Measurements from ENCODE around the gene UVRAG. TPM values are rescaled to one million over a fixed set of nuclear protein-coding genes. Genes with fewer than 3 reads are reported as not detected.

UVRAG gene
- total and polyA plus RNA-seq, 2 of the 4 experiments (the other 2 are of a cell fraction), result 5.6 to 10.9 TPM

- 40% methylated on average over 2 of the region's 10 CpGs; no CpG with 5 or more reads in 1 of the 2 experiments for WGBS, 2 experiments (ENCODE audit: extremely low coverage in 2 of 2, insufficient read length in 1 of 2)
Observed at GRCh38 chr11:75802913-75803820, 11.8 kb upstream of the UVRAG start.

More at GRCh38 chr11:75802913-75803820, 11.8 kb upstream of the UVRAG start:
- H4K20me1 ChIP-seq (ENCODE audit: insufficient read depth, low read length), result 0 out of 2 replicates have a peak, but pooled peaks cover 5% of the 10 kb centered on the region
- no peak overlapping the region for H3K56ac ChIP-seq (ENCODE audit: extremely low read depth, insufficient read depth, low read length)
- in situ Hi-C loops (cut with MboI; ENCODE audit: low sequenced_read_pairs) (loop anchor here (10.0 kb wide), 1 partner anchor 512 kb away; no protein-coding TSS in a partner anchor), intact Hi-C loops (cut with micrococcal nuclease) (loop anchor here (1.0 to 5.0 kb wide), 5 partner anchors 64 to 516 kb away; no protein-coding TSS in a partner anchor), dilution Hi-C loops (cut with HindIII; ENCODE audit: low sequenced_read_pairs, unreplicated experiment) (no loop called here)
- no peak overlapping the region for H2BK20ac ChIP-seq (ENCODE audit: low read depth, low read length)
- TF ChIP-seq CEBPB (IDR thresholded peaks at IDR 0.05; ENCODE audit: low read depth, low read length) (no peak), RAD21 (IDR thresholded peaks at IDR 0.05; ENCODE audit: low read length) (peak; percentile 88), USF2 (IDR thresholded peaks at IDR 0.05; ENCODE audit: low read depth, low read length) (no peak), SMC3 (IDR thresholded peaks at IDR 0.05; ENCODE audit: low read depth, low read length) (peak; percentile 93), CTCF (conservative IDR thresholded peaks at IDR 0.05; ENCODE audit: low read depth, low read length) (peak; percentile 91)
- H3K27ac ChIP-seq (ENCODE audit: insufficient read depth, low read length), result no peak overlapping the region
- no peak overlapping the region for H3K14ac ChIP-seq (replicated peaks; ENCODE audit: low read depth, low read length)
- CTCF ChIA-PET, result interaction anchor here (0.6 to 1.4 kb wide), 12 partner anchors 9 to 341 kb away, joined by 3 to 6 read pairs (median 3); no protein-coding TSS in a partner anchor
- H2BK15ac ChIP-seq (ENCODE audit: low read depth, low read length), result no peak overlapping the region
- H4K91ac ChIP-seq (ENCODE audit: insufficient read depth, low read depth, low read length), result no peak overlapping the region
- H4K5ac ChIP-seq (ENCODE audit: low read depth, low read length), result no peak overlapping the region
- no peak overlapping the region for H3K18ac ChIP-seq (ENCODE audit: low read depth, low read length)
- peak; percentile 99 for ATAC-seq (ENCODE audit: low read depth)
- H3K9me1 ChIP-seq (ENCODE audit: insufficient read depth, low read length), result no peaks in the 10 kb centered on the region
- POLR2A ChIA-PET (ENCODE audit: unreplicated experiment), result no interaction called here
- no peak overlapping the region for H2BK5ac ChIP-seq (ENCODE audit: low read depth, low read length, poor library complexity, severe bottlenecking)
- H3K9ac ChIP-seq (ENCODE audit: low read depth, low read length), result no peak overlapping the region
- DNase-seq, result peak; percentile 65
- H2AK5ac ChIP-seq (ENCODE audit: low read depth, low read length), result no peak overlapping the region
- H2BK120ac ChIP-seq (ENCODE audit: low read depth, low read length), result no peak overlapping the region
- H3K23ac ChIP-seq (ENCODE audit: low read depth, low read length), result no peak overlapping the region
- no peak overlapping the region for H3K4me3 ChIP-seq (ENCODE audit: insufficient read depth, low read depth, low read length)
- no peaks in the 10 kb centered on the region for H3K27me3 ChIP-seq (ENCODE audit: control insufficient read depth, insufficient read depth, low read length)
- no peaks in the 10 kb centered on the region for H3K9me3 ChIP-seq (ENCODE audit: control insufficient read depth, insufficient read depth, low read length)
- no peak overlapping the region for H2AK9ac ChIP-seq (replicated peaks; ENCODE audit: low read depth, low read length, poor library complexity)
- peak overlapping the region; percentile 40 for H2AFZ ChIP-seq (replicated peaks; ENCODE audit: low read length, poor library complexity)
- no peaks in the 10 kb centered on the region for H3K36me3 ChIP-seq (ENCODE audit: control insufficient read depth, insufficient read depth, low read length)
- no peak overlapping the region for H4K8ac ChIP-seq (ENCODE audit: low read depth in 2 of 2, low read length in 2 of 2)
- H3K4me2 ChIP-seq (ENCODE audit: low read depth, low read length), result no peak overlapping the region
- H3K79me1 ChIP-seq (ENCODE audit: low read depth in 1 of 2, low read length in 2 of 2), result no peaks in the 10 kb centered on the region
- no TSS peak for BruUV-seq (replicated peaks)
- no peak overlapping the region for H3K4ac ChIP-seq (ENCODE audit: low read depth, low read length)
- no peaks in the 10 kb centered on the region for H3K4me1 ChIP-seq (ENCODE audit: control insufficient read depth, insufficient read depth, low read length)

Measured in IMR-90 (cell line).